H9 (cell line): ENCODE data around the gene IRS2. TPM values are rescaled to one million over a fixed set of nuclear protein-coding genes. Genes with fewer than 3 reads are reported as not detected.

Experiments used
- DNase-seq: peaks from one replicate; pipeline ENCODE4 v3.0.0-alpha.2; 2017
- H2AFZ ChIP-seq: one replicate; pipeline ENCODE4 v1.6.1; 2013; ENCODE audit warnings: mild to moderate bottlenecking, low read length, control low read depth, moderate library complexity
- H2AK5ac ChIP-seq: 2 replicates; pipeline ENCODE4 v1.6.1; 2013; ENCODE audit warnings: low read length, control low read depth, mixed read lengths; ENCODE audit not compliant: insufficient read length
- H2BK120ac ChIP-seq: one replicate; pipeline ENCODE4 v1.6.1; 2013; ENCODE audit warnings: low read depth, mild to moderate bottlenecking, low read length, control low read depth, inconsistent platforms; ENCODE audit not compliant: poor library complexity, severe bottlenecking
- H2BK12ac ChIP-seq: 2 replicates; pipeline ENCODE4 v1.6.1; 2013; ENCODE audit warnings: low read length, control low read depth, mixed read lengths, low read depth; ENCODE audit not compliant: insufficient read length
- H2BK15ac ChIP-seq: 2 replicates; pipeline ENCODE4 v1.6.1; 2013; ENCODE audit warnings: low read depth, low read length, control low read depth
- H2BK20ac ChIP-seq: one replicate; pipeline ENCODE4 v1.6.1; 2013; ENCODE audit warnings: low read depth, mild to moderate bottlenecking, low read length, control low read depth, inconsistent platforms; ENCODE audit not compliant: poor library complexity, severe bottlenecking
- H2BK5ac ChIP-seq: 2 replicates; pipeline ENCODE4 v1.6.1; 2013; ENCODE audit warnings: low read length, control low read depth, mixed read lengths; ENCODE audit not compliant: insufficient read length
- H3K14ac ChIP-seq: 2 replicates; pipeline ENCODE4 v1.6.1; 2013; ENCODE audit warnings: low read length, control low read depth; ENCODE audit not compliant: insufficient read depth
- H3K18ac ChIP-seq: 2 replicates; pipeline ENCODE4 v1.6.1; 2013; ENCODE audit warnings: low read depth, mild to moderate bottlenecking, mixed read lengths, low read length, control low read depth; ENCODE audit not compliant: insufficient read length
- H3K23ac ChIP-seq: 2 replicates; pipeline ENCODE4 v1.6.1; 2013; ENCODE audit warnings: low read length, control low read depth, mixed read lengths, low read depth; ENCODE audit not compliant: insufficient read length
- H3K23me2 ChIP-seq: 2 replicates; pipeline ENCODE4 v1.6.1; 2013; ENCODE audit warnings: low read depth, mild to moderate bottlenecking, mixed read lengths, low read length, control low read depth; ENCODE audit not compliant: insufficient read length, poor library complexity, severe bottlenecking
- H3K27ac ChIP-seq: 2 replicates; pipeline ENCODE4 v1.5.1; 2013; ENCODE audit warnings: low read length, control low read depth, mixed read lengths, low read depth; ENCODE audit not compliant: insufficient read length
- H3K27me3 ChIP-seq: 2 replicates; pipeline ENCODE4 v1.6.1; 2013; ENCODE audit warnings: low read length, control low read depth, inconsistent platforms; ENCODE audit not compliant: insufficient read depth
- H3K4ac ChIP-seq: 2 replicates; pipeline ENCODE4 v1.6.1; 2013; ENCODE audit warnings: low read depth, mild to moderate bottlenecking, control low read depth, inconsistent platforms, low read length, moderate library complexity
- H3K4me1 ChIP-seq: 2 replicates; pipeline ENCODE4 v1.6.1; 2013; ENCODE audit warnings: low read length, control low read depth, inconsistent platforms; ENCODE audit not compliant: insufficient read depth
- H3K4me2 ChIP-seq: 2 replicates; pipeline ENCODE4 v1.6.1; 2013; ENCODE audit warnings: low read length, control low read depth, mixed read lengths; ENCODE audit not compliant: insufficient read length, insufficient read depth
- H3K56ac ChIP-seq: 2 replicates; pipeline ENCODE4 v1.6.1; 2013; ENCODE audit warnings: low read depth, mild to moderate bottlenecking, mixed read lengths, low read length, control low read depth; ENCODE audit not compliant: insufficient read length
- H3K79me1 ChIP-seq: 2 replicates; pipeline ENCODE4 v1.6.1; 2013; ENCODE audit warnings: low read depth, mild to moderate bottlenecking, moderate library complexity, low read length, control low read depth, inconsistent platforms; ENCODE audit not compliant: insufficient read depth, poor library complexity, severe bottlenecking
- H3K79me2 ChIP-seq: 2 replicates; pipeline ENCODE4 v1.6.1; 2013; ENCODE audit warnings: low read length, control low read depth, inconsistent platforms; ENCODE audit not compliant: insufficient read depth
- H3K9ac ChIP-seq: 2 replicates; pipeline ENCODE4 v1.6.1; 2013; ENCODE audit warnings: low read length, control low read depth, mixed read lengths; ENCODE audit not compliant: insufficient read length; ENCODE audit errors: extremely low read depth
- H3K9me3 ChIP-seq: one replicate; pipeline ENCODE4 v1.6.1; 2013; ENCODE audit warnings: low read depth, low read length, inconsistent platforms; ENCODE audit not compliant: control insufficient read depth
- H3T11ph ChIP-seq: one replicate; pipeline ENCODE4 v1.6.1; 2013; ENCODE audit warnings: mild to moderate bottlenecking, low read length, control low read depth, inconsistent platforms
- H4K20me1 ChIP-seq: one replicate; pipeline ENCODE4 v1.6.1; 2013; ENCODE audit not compliant: control insufficient read depth, insufficient read length, insufficient read depth
- H4K5ac ChIP-seq: 2 replicates; pipeline ENCODE4 v1.6.1; 2013; ENCODE audit warnings: low read depth, mild to moderate bottlenecking, mixed read lengths, low read length, control low read depth; ENCODE audit not compliant: insufficient read length
- H4K8ac ChIP-seq: replicated peaks from 2 replicates; pipeline ENCODE4 v1.6.1; 2013; ENCODE audit warnings: low read length, control low read depth, mixed read lengths, low read depth; ENCODE audit not compliant: insufficient read length
- H4K91ac ChIP-seq: 2 replicates; pipeline ENCODE4 v1.6.1; 2013; ENCODE audit warnings: low read depth, mild to moderate bottlenecking, moderate library complexity, mixed read lengths, low read length, control low read depth; ENCODE audit not compliant: insufficient read length
- H3K27ac Mint-ChIP-seq, 3 experiments: 2 replicates in 2 of 3; 3 replicates in 1 of 3; pipeline ENCODE4 v1.8.0; 2020 to 2021; ENCODE audit warnings: mixed read lengths in 3 of 3, mild to moderate bottlenecking in 1 of 3, moderate library complexity in 1 of 3
- H3K27me3 Mint-ChIP-seq: 2 replicates; pipeline ENCODE4 v1.8.0; 2021; ENCODE audit warnings: low read depth, mild to moderate bottlenecking, moderate library complexity, mixed read lengths
- H3K36me3 Mint-ChIP-seq, 3 experiments: 2 replicates in 2 of 3; 3 replicates in 1 of 3; pipeline ENCODE4 v1.8.0; 2020 to 2021; ENCODE audit warnings: low read depth in 3 of 3, mixed read lengths in 3 of 3; ENCODE audit not compliant: insufficient read depth in 1 of 3
- H3K4me1 Mint-ChIP-seq, 2 experiments: 2 replicates each; pipeline ENCODE4 v1.8.0; 2020; ENCODE audit warnings: mixed read lengths in 2 of 2
- H3K4me3 Mint-ChIP-seq, 2 experiments: 2 replicates in 1 of 2; 3 replicates in 1 of 2; pipeline ENCODE4 v1.8.0; 2020 to 2021; ENCODE audit warnings: mild to moderate bottlenecking in 2 of 2, mixed read lengths in 2 of 2, moderate library complexity in 1 of 2
- H3K9me3 Mint-ChIP-seq, 2 experiments: 2 replicates in 1 of 2; 3 replicates in 1 of 2; pipeline ENCODE4 v1.8.0; 2020; ENCODE audit warnings: mild to moderate bottlenecking in 2 of 2, mixed read lengths in 2 of 2, moderate library complexity in 1 of 2
- WGBS: extraction: QIAGEN DNeasy Blood & Tissue Kit; methylation state at CpG from one replicate; pipeline ENCODE4 v1.1.7; 2013; ENCODE audit warnings: missing lambda C conversion rate, low lambda C conversion rate, mixed read lengths; ENCODE audit not compliant: insufficient read length; ENCODE audit errors: extremely low coverage; 5-methylcytosine and 5-hydroxymethylcytosine counted together
- total RNA-seq: library from RNA; stranded (reverse); gene quantifications from 2 replicates; pipeline ENCODE4 v1.2.1, GENCODE V29; 2021
- TF ChIP-seq, protein P1 (sequence below): fragments of 200-600 bp; sonication (generic); conservative IDR thresholded peaks from 3 replicates; pipeline ENCODE4 v1.8.0; 2021; ENCODE audit warnings: antibody characterized with exemption, mild to moderate bottlenecking

The IRS2 gene
- total RNA-seq, 1 experiment from 2014 or later, result 10.1 TPM

DNA sequence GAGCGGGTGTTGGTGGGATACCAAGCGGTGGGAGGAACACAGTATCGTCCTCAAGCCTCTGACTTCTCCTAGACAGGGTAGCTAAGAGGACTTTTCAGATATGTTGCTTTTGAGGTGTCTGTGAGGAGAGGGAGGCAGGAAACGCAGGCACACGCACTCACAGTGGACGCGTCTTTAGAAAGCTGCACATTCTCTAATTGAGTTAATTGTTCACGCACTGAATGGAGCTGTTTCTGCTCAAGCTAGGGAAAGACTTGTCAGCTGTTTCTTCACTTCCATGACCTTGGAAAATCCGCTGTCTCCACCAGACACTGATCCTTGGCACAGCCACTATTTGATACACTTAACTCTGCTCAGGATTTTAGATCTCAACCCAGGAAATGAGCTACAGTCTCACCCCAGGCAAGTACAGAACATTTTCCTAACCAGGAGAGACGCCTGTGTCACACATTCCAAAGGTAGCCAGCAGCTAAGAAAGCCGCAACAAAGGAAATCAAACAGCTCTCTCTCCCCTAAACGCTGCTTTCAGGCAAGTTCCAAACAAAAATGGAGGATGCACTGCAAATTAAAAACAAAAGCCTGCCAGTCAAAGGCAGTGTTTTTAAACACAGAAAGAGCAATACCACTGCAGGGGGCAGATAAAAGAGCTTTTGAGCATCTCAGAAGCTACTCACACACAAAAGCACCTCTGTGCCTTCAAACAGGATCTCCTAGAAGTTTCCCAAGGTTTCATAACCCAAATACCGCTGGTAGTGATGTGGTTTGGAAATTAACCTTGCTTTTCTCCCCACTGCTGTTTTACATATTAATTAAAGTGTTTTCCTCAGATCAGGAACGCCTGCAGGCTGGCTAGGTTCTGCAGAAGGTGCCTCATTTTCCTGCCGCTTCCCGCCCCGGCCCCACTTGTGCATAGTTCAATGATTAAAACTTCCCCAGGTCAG is 57.3 kb downstream of the IRS2 start:
- no peak overlapping the region for H2AK5ac ChIP-seq
- H3K27me3 ChIP-seq, result no peaks in the 10 kb centered on the region
- peak overlapping the region; percentile 1 for H2BK120ac ChIP-seq
- H3K4ac ChIP-seq, result no peak overlapping the region
- no CpG with 5 or more reads among the region's 17 CpGs for WGBS
- H3K18ac ChIP-seq, result peak overlapping the region; percentile 27
- no peak overlapping the region for H2BK12ac ChIP-seq
- TF ChIP-seq, protein P1, sequence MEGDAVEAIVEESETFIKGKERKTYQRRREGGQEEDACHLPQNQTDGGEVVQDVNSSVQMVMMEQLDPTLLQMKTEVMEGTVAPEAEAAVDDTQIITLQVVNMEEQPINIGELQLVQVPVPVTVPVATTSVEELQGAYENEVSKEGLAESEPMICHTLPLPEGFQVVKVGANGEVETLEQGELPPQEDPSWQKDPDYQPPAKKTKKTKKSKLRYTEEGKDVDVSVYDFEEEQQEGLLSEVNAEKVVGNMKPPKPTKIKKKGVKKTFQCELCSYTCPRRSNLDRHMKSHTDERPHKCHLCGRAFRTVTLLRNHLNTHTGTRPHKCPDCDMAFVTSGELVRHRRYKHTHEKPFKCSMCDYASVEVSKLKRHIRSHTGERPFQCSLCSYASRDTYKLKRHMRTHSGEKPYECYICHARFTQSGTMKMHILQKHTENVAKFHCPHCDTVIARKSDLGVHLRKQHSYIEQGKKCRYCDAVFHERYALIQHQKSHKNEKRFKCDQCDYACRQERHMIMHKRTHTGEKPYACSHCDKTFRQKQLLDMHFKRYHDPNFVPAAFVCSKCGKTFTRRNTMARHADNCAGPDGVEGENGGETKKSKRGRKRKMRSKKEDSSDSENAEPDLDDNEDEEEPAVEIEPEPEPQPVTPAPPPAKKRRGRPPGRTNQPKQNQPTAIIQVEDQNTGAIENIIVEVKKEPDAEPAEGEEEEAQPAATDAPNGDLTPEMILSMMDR, result no peak
- Mint-ChIP-seq H3K27me3 (peaks cover 6% of the 10 kb centered on the region), H3K27ac (peak overlapping the region; percentile 59 to 81 (median 70); a peak in 6 of 7 replicates), H3K4me3 (no peak overlapping the region; a peak in 1 of 5 replicates), H3K4me1 (peaks cover 27 to 37% of the 10 kb centered on the region in 2 experiments), H3K9me3 (peaks cover 0 to 5% of the 10 kb centered on the region in 2 experiments; a peak in 2 of 5 replicates), H3K36me3 (no peaks in the 10 kb centered on the region; a peak in 1 of 7 replicates)
- no peaks in the 10 kb centered on the region for H3K9me3 ChIP-seq
- peaks cover 7% of the 10 kb centered on the region; the same call in 1 of the 2 replicates for H3K4me1 ChIP-seq
- H2BK15ac ChIP-seq, result no peak overlapping the region
- no peak overlapping the region for H3K23ac ChIP-seq
- no peak overlapping the region for H3T11ph ChIP-seq
- H4K91ac ChIP-seq, result no peak overlapping the region
- no peak overlapping the region for H3K27ac ChIP-seq
- H4K5ac ChIP-seq, result no peak overlapping the region
- no peaks in the 10 kb centered on the region for H3K79me2 ChIP-seq
- H3K23me2 ChIP-seq, result no peaks in the 10 kb centered on the region
- no peak overlapping the region for H3K4me2 ChIP-seq
- no peak overlapping the region for H2BK20ac ChIP-seq
- H2AFZ ChIP-seq, result peak overlapping the region; percentile 81
- no peak overlapping the region; the same call in 1 of the 2 replicates for H3K14ac ChIP-seq
- no peak overlapping the region for H4K8ac ChIP-seq
- no peaks in the 10 kb centered on the region for H4K20me1 ChIP-seq
- H2BK5ac ChIP-seq, result no peak overlapping the region
- DNase-seq, result no peak
- no peak overlapping the region for H3K56ac ChIP-seq
- H3K79me1 ChIP-seq, result no peaks in the 10 kb centered on the region
- no peak overlapping the region for H3K9ac ChIP-seq
